GM19043 (cell line): Measurements from ENCODE around the gene TMEM168.
"Not testable (repeated sequence)": the region's sequence is repeated elsewhere in the genome, so short reads cannot be mapped to it uniquely, and the experiment has no call there.

Source experiments
- ATAC-seq: cut with Tn5 transposase; IDR thresholded peaks from one replicate; pipeline ENCODE4 v1.9.1; 2021; ENCODE audit warnings: low read depth; ENCODE audit not compliant: unreplicated experiment

TMEM168 gene

GRCh38 chr7:112789817-112790585, at the start of gene TMEM168:
Gene TMEM168 (minus strand): TSS chr7:112790393. CDS start chr7:112784825, 5,568 bp downstream.
- peak; percentile 70 for ATAC-seq

- not testable (repeated sequence) for ATAC-seq
These were observed 45.7 kb upstream of the TMEM168 start for GRCh38 chr7:112835928-112836327.

GRCh38 chr7:112833082-112833481, 42.9 kb upstream of the TMEM168 start:
- no peak for ATAC-seq

- no peak for ATAC-seq
These were observed 40.6 kb upstream of the TMEM168 start for GRCh38 chr7:112830769-112831168.

GRCh38 chr7:112828696-112829095, 38.5 kb upstream of the TMEM168 start:
- ATAC-seq, result no peak

- no peak for ATAC-seq
These were observed 31.2 kb upstream of the TMEM168 start for GRCh38 chr7:112821345-112821744.

- ATAC-seq, result no peak
These were observed 29.3 kb upstream of the TMEM168 start for GRCh38 chr7:112819536-112819935.

- no peak for ATAC-seq
These were observed 16.0 kb upstream of the TMEM168 start for GRCh38 chr7:112806156-112806555.

- no peak for ATAC-seq
These were observed 12.2 kb upstream of the TMEM168 start for GRCh38 chr7:112802406-112802805.

GRCh38 chr7:112800486-112800885, 10.3 kb upstream of the TMEM168 start:
- no peak for ATAC-seq

GRCh38 chr7:112799448-112800120, 9.4 kb upstream of the TMEM168 start:
- no peak for ATAC-seq

GRCh38 chr7:112798274-112799159, 8.3 kb upstream of the TMEM168 start:
- no peak for ATAC-seq

GRCh38 chr7:112796552-112796951, 6.4 kb upstream of the TMEM168 start:
- ATAC-seq, result not testable (repeated sequence)

- no peak for ATAC-seq
These were observed 2.2 kb upstream of the TMEM168 start for GRCh38 chr7:112792441-112792840.

GRCh38 chr7:112791465-112792168, 1.4 kb upstream of the TMEM168 start:
- ATAC-seq, result no peak

GRCh38 chr7:112790586-112791003, 402 bp upstream of the TMEM168 start:
- peak; percentile 62 for ATAC-seq

GRCh38 chr7:112789453-112789816, 758 bp downstream of the TMEM168 start:
- ATAC-seq, result no peak

GRCh38 chr7:112788778-112789343, 1.3 kb downstream of the TMEM168 start:
- no peak for ATAC-seq

GRCh38 chr7:112784603-112785002, 5.6 kb downstream of the TMEM168 start:
- no peak for ATAC-seq

GRCh38 chr7:112782498-112782897, 7.7 kb downstream of the TMEM168 start:
- peak; percentile 86 for ATAC-seq
